RCC 7860 (cell line): Measurements from ENCODE around the gene EFCAB5.

Experiments
- DNase-seq: peaks from one replicate; pipeline ENCODE4 v3.0.0-alpha.2; 2015; ENCODE audit warnings: low spot score
- FAIRE-seq: peaks from 2 replicates; lab custom pipeline; 2012; peaks lifted over from hg19 to GRCh38; lab: Jason Lieb, UNC

Gene EFCAB5

GRCh38 chr17:30148376-30148775 is 206.9 kb downstream of the EFCAB5 start:
- FAIRE-seq (no peak), DNase-seq (no peak)

- no peak for FAIRE-seq
- DNase-seq, result no peak
Observed at GRCh38 chr17:30151471-30151870, 210.0 kb downstream of the EFCAB5 start.

- DNase-seq, result no peak
- FAIRE-seq, result no peak
Observed at GRCh38 chr17:30153463-30153862, 212.0 kb downstream of the EFCAB5 start.

- DNase-seq, result no peak
- FAIRE-seq, result no peak
Observed at GRCh38 chr17:30155389-30155788, 214.0 kb downstream of the EFCAB5 start.
